ENCODE measurements around the gene ARF6. TPM values are rescaled to one million over a fixed set of nuclear protein-coding genes. Genes with fewer than 3 reads are reported as not detected.

The ARF6 gene
- polyA plus RNA-seq, 2 of the 4 experiments (the other 2 are of a cell fraction), result 33.3 to 54.8 TPM

DNA sequence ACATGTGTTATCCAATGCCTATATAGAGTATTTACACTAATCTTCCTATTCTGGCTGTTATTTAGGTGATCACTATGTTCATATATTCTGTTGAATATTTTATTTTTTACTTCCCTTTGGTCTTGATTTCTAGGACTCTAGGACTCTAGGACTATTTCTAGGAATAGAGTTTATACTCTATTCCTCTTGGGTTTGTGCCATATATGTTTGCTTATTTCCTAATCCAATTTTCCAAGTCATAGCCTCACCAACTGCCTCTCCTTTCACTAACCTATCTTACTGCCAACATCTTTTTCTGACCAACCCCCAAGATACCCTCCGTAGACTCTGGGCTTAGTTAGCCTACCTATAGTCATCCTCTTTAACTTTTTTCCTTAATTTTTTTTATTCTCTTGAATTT lies 28.5 kb downstream of the ARF6 start:
- CTCF ChIA-PET, result interaction anchor here (0.6 kb wide), 1 partner anchor 105 kb away, joined by 3 read pairs; no protein-coding TSS in a partner anchor

GRCh38 chr14:49923442-49923841 lies 30.6 kb downstream of the ARF6 start:
- peak in 1 of 2 experiments; percentile 30; a peak in 1 of 6 replicates for ATAC-seq
- CTCF ChIA-PET, result interaction anchor here (0.6 to 2.2 kb wide), 4 partner anchors 12 to 85 kb away, joined by 3 to 5 read pairs (median 4); no protein-coding TSS in a partner anchor
- TF ChIP-seq HEYL (CRISPR knock-in tag; IDR thresholded peaks at IDR 0.05) (no peak), USF2 (IDR thresholded peaks at IDR 0.05) (no peak), NR3C1 (IDR thresholded peaks at IDR 0.05) (no peak), HDAC2 (IDR thresholded peaks at IDR 0.05) (no peak), FOSB (CRISPR knock-in tag; IDR thresholded peaks at IDR 0.05) (no peak), TP53 (CRISPR knock-in tag; IDR thresholded peaks at IDR 0.05) (no peak), MAZ (IDR thresholded peaks at IDR 0.05; ENCODE audit: borderline replicate concordance, low read depth, low read length) (no peak), RFX5 (IDR thresholded peaks at IDR 0.05) (no peak), FOSL2 (IDR thresholded peaks at IDR 0.05) (no peak), FOSL2 (CRISPR knock-in tag; IDR thresholded peaks at IDR 0.05) (no peak), PBX3 (IDR thresholded peaks at IDR 0.05) (no peak), NPAS2 (CRISPR knock-in tag; IDR thresholded peaks at IDR 0.05; ENCODE audit: borderline replicate concordance) (no peak), ATOH8 (CRISPR knock-in tag; IDR thresholded peaks at IDR 0.05; ENCODE audit: low read depth) (no peak), NFE2L2 (conservative IDR thresholded peaks at IDR 0.05; ENCODE audit: low read length) (no peak)
- TF ChIP-seq, protein P1, sequence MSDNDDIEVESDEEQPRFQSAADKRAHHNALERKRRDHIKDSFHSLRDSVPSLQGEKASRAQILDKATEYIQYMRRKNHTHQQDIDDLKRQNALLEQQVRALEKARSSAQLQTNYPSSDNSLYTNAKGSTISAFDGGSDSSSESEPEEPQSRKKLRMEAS (IDR thresholded peaks at IDR 0.05), result no peak

More for the DNA sequence above, 28.5 kb downstream of the ARF6 start:
- TF ChIP-seq EHMT2 (IDR thresholded peaks at IDR 0.05; ENCODE audit: low read depth), result no peak
- TF ChIP-seq KDM1A (IDR thresholded peaks at IDR 0.05; ENCODE audit: low read depth), result no peak
- TF ChIP-seq RCOR1 (IDR thresholded peaks at IDR 0.05; ENCODE audit: low read depth, low read length), result no peak
- TF ChIP-seq HOXB5 (CRISPR knock-in tag; IDR thresholded peaks at IDR 0.05), result no peak
- TF ChIP-seq SREBF2 (IDR thresholded peaks at IDR 0.05), result no peak
- TF ChIP-seq HMGXB4 (CRISPR knock-in tag; IDR thresholded peaks at IDR 0.05; ENCODE audit: borderline replicate concordance), result no peak
- TF ChIP-seq CEBPB (IDR thresholded peaks at IDR 0.05), result no peak
- TF ChIP-seq ZC3H11A (IDR thresholded peaks at IDR 0.05), result no peak
- no peak for TF ChIP-seq CHD2 (IDR thresholded peaks at IDR 0.05; ENCODE audit: low read length, partially characterized antibody)
- TF ChIP-seq PBX3 (IDR thresholded peaks at IDR 0.05), result no peak
- TF ChIP-seq BHLHE40 (IDR thresholded peaks at IDR 0.05; ENCODE audit: low read depth, low read length), result no peak
- no peak for TF ChIP-seq HDAC2 (IDR thresholded peaks at IDR 0.05)
- no peak for TF ChIP-seq MAZ (IDR thresholded peaks at IDR 0.05; ENCODE audit: borderline replicate concordance, low read depth, low read length)
- TF ChIP-seq EHF (CRISPR knock-in tag; IDR thresholded peaks at IDR 0.05), result no peak
- no peak for TF ChIP-seq FOXS1 (CRISPR knock-in tag; IDR thresholded peaks at IDR 0.05)
- no peak for TF ChIP-seq RNF2 (IDR thresholded peaks at IDR 0.05; ENCODE audit: borderline replicate concordance, low read depth)
- TF ChIP-seq CTCF (IDR thresholded peaks at IDR 0.05), result no peak
- POLR2A ChIA-PET, result no interaction called here
- peaks cover 4% of the 10 kb centered on the region; the same call in 2 of the 3 replicates for H3K4me1 ChIP-seq
- peak overlapping the region in 1 of 2 experiments; percentile 28; a peak in 1 of 6 replicates for H3K27ac ChIP-seq
- no peak overlapping the region for H3K4me2 ChIP-seq
- FAIRE-seq (no peak), ATAC-seq (no peak), DNase-seq (ENCODE audit: low read depth in 1 of 2, low spot score in 1 of 2) (no peak)
- WGBS (ENCODE audit: missing lambda C conversion rate), result 69% methylated on average over 1 of the region's 1 CpG
- no peaks in the 10 kb centered on the region for H3K9me3 ChIP-seq
- H3K4me3 ChIP-seq, result no peak overlapping the region

More at GRCh38 chr14:49923442-49923841, 30.6 kb downstream of the ARF6 start:
- FAIRE-seq, result no peak
- no peak overlapping the region for H3K4me2 ChIP-seq
- H3K4me1 ChIP-seq, result peaks cover 4% of the 10 kb centered on the region; the same call in 2 of the 3 replicates
- WGBS (ENCODE audit: missing lambda C conversion rate), result 94% methylated on average over 1 of the region's 1 CpG
- no peaks in the 10 kb centered on the region for H3K9me3 ChIP-seq
- POLR2A ChIA-PET, result interaction anchor here (0.6 kb wide), 1 partner anchor 389 kb away, joined by 4 read pairs; the partner anchor contains the start of gene DMAC2L
- no peak overlapping the region for H3K4me3 ChIP-seq
- peak overlapping the region; percentile 37 to 43; a peak in 4 of 6 replicates for H3K27ac ChIP-seq
- DNase-seq (ENCODE audit: low read depth in 1 of 2, low spot score in 1 of 2), result no peak

Measured in A549 (cell line).